GM18520 (cell line): ENCODE results near the gene GPR141.
A peak's percentile ranks its signal among the peaks of the same experiment; 100 is the strongest.

ENCODE experiments used
- ATAC-seq: cut with Tn5 transposase; IDR thresholded peaks from one replicate; pipeline ENCODE4 v1.9.1; 2021; ENCODE audit not compliant: unreplicated experiment

The GPR141 gene

GRCh38 chr7:37729181-37729580 is 45.6 kb downstream of the GPR141 start:
- no peak for ATAC-seq

- no peak for ATAC-seq
These were observed 46.9 kb downstream of the GPR141 start for GRCh38 chr7:37730501-37730900.

- no peak for ATAC-seq
These were observed 48.7 kb downstream of the GPR141 start for GRCh38 chr7:37732253-37732652.

GRCh38 chr7:37732888-37733287 is 49.3 kb downstream of the GPR141 start:
- no peak for ATAC-seq

GRCh38 chr7:37735196-37735595 is 51.6 kb downstream of the GPR141 start:
- no peak for ATAC-seq

- ATAC-seq = no peak
These were observed 54.8 kb downstream of the GPR141 start for GRCh38 chr7:37738321-37738720.

GRCh38 chr7:37740398-37740797 is 56.8 kb downstream of the GPR141 start:
- ATAC-seq = no peak

- ATAC-seq = no peak
These were observed 58.2 kb downstream of the GPR141 start for GRCh38 chr7:37741776-37742175.

- ATAC-seq = no peak
These were observed 67.5 kb downstream of the GPR141 start for GRCh38 chr7:37751096-37751495.

- ATAC-seq = no peak
These were observed 70.0 kb downstream of the GPR141 start for GRCh38 chr7:37753398-37754050.

- no peak for ATAC-seq
These were observed 73.4 kb downstream of the GPR141 start for GRCh38 chr7:37756797-37757551.

- no peak for ATAC-seq
These were observed 74.0 kb downstream of the GPR141 start for GRCh38 chr7:37757563-37757962.

- ATAC-seq = no peak
These were observed 75.0 kb downstream of the GPR141 start for GRCh38 chr7:37758501-37759045.

- no peak for ATAC-seq
These were observed 76.0 kb downstream of the GPR141 start for GRCh38 chr7:37759526-37759925.

GRCh38 chr7:37765421-37765829 is 81.9 kb downstream of the GPR141 start:
- no peak for ATAC-seq

GRCh38 chr7:37765872-37766525 is 82.4 kb downstream of the GPR141 start:
- ATAC-seq = peak; percentile 79

GRCh38 chr7:37768611-37769010 is 85.0 kb downstream of the GPR141 start:
- ATAC-seq = no peak

GRCh38 chr7:37769291-37769690 is 85.7 kb downstream of the GPR141 start:
- ATAC-seq = no peak

- no peak for ATAC-seq
These were observed 86.2 kb downstream of the GPR141 start for GRCh38 chr7:37769726-37770125.

GRCh38 chr7:37770838-37771237 is 87.3 kb downstream of the GPR141 start:
- no peak for ATAC-seq

GRCh38 chr7:37771342-37771741 is 87.8 kb downstream of the GPR141 start:
- no peak for ATAC-seq

GRCh38 chr7:37771801-37772200 is 88.2 kb downstream of the GPR141 start:
- no peak for ATAC-seq
